ENCODE results near the gene DCDC1.
A peak's percentile ranks its signal among the peaks of the same experiment; 100 is the strongest.

The DCDC1 gene

GRCh38 chr11:31369348-31370329, at the start of gene DCDC1, which contains the start of gene DNAJC24:
Gene DCDC1 (minus strand): TSS chr11:31369739. CDS start chr11:31328280, 41,459 bp downstream.
Gene DNAJC24 (plus strand): TSS chr11:31369860. CDS start chr11:31370749, 889 bp downstream.
- peak; percentile 91 for DNase-seq

GRCh38 chr11:31419138-31419537, 49.6 kb upstream of the DCDC1 start:
- no peak for DNase-seq

GRCh38 chr11:31417816-31418215, 48.3 kb upstream of the DCDC1 start:
- DNase-seq = no peak

- DNase-seq = no peak
These were observed 47.8 kb upstream of the DCDC1 start for GRCh38 chr11:31417357-31417756.

DNA sequence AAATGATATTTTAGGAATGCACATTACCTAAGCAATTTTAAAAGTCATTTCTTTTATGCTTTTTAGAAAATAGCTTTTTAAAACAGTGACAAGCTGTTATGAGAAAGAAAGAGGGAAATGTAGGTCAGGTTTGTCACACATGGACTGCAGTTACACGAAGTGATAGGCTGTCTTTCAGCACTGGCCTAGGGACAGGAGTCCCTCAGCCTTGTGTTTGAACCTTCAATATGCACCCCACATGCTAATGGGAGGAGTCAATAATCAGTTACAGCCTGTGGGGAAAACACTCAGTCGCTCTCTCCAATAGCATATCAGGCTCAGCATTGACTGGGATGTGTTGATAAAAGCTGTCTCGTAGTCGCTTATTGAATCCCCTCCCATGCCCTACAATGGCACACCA, 45.9 kb upstream of the DCDC1 start:
- DNase-seq = no peak

DNA sequence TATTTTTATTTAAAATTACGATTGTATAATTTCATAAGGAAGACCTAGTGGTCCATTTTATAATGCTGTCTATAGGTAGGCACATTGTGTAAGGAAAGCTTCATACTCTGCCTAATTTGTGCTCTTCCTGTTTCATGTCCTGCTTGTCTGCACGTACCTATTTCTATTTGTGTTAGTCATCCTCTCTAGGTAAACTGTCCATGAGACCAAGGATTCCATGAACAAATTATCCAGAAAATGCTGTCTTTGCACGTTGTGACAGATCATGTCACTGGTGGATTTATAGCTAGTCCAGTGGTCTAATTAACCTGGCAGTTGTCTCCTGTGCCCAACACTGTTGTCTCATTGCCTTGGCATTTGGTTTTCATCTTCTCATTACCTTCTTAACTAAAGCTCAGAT, 44.8 kb upstream of the DCDC1 start:
- DNase-seq = no peak

GRCh38 chr11:31412946-31413345, 43.4 kb upstream of the DCDC1 start:
- DNase-seq = peak; percentile 76

DNA sequence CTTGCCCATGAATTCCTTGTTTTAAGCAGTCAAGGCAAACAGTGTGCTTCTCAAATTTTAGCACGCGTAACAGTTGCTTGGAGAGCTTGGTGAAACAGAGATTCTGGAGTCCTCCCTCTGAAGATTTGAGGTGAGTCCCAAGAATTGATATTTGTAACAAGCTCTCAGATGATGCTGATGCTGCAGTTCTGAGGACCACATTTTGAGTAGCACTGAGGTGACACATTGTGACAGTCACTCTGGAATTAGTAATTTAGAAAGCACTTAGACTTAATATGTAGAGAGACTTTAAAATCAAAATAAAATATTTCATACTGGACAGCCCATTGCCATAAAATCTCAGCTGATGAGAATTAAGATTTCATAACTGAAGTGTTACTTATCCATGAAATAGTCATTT, 38.7 kb upstream of the DCDC1 start:
- peak; percentile 4 for DNase-seq

GRCh38 chr11:31404614-31405013, 35.1 kb upstream of the DCDC1 start:
- DNase-seq = no peak

GRCh38 chr11:31397239-31397834, 27.8 kb upstream of the DCDC1 start:
- DNase-seq = peak; percentile 15

DNA sequence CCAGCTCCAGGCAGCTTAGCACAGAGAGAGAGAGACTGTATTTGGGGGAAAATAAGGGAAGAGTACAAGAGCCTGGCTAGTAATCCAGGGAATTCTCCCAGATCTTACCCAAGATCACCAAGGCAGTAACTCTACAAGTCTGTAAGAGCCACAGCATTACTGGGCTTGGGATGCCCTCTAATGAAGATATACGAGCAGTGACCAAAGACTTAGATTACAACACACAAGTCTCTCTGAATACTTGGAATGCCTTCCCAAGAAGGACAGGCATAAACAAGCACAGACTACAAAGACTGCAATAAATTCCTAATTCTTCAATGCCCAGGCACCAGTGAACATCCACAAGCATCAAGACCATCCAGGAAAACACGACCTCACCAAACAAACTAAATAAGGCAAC, 17.8 kb upstream of the DCDC1 start:
- DNase-seq = no peak

DNA sequence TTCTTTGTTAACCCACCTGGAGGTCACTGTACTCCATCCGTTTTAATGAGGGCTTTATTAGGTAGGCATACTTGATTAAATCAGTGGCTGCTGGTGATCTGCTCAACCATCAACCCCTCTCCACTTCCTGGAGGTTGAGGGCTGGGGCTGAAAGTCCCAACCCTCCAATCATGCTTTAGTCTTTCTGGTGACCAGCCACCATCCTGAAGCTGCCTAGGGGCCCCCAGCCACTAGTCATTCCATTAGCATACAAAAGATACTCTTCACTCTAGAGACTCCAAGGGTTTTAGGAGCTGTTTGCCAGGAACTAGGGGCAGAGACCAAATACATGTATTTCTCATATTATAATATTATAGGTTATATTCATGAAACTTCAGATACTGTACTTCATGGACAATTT, 13.6 kb upstream of the DCDC1 start:
- no peak for DNase-seq

GRCh38 chr11:31375879-31376278, 6.3 kb upstream of the DCDC1 start:
- DNase-seq = no peak

GRCh38 chr11:31366795-31367194, 2.7 kb downstream of the DCDC1 start:
- no peak for DNase-seq

DNA sequence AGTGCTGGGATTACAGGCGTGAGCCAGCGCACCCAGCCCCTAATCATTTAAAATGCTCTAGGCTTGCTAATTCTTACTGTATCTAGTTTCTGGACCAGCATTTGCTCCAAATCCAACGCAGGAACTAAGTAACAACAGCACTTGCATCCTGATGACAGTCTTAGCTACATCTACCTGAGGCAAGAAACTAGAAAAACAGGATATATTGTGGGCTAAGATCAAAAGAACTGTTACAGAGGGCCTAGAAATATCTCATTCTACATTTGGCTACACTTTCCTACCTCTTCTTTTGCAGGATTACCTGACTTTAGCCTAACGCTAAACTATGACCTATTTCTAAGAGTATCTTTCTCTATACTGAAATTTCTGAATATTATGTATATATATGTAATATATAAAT, 7.8 kb downstream of the DCDC1 start:
- no peak for DNase-seq

DNA sequence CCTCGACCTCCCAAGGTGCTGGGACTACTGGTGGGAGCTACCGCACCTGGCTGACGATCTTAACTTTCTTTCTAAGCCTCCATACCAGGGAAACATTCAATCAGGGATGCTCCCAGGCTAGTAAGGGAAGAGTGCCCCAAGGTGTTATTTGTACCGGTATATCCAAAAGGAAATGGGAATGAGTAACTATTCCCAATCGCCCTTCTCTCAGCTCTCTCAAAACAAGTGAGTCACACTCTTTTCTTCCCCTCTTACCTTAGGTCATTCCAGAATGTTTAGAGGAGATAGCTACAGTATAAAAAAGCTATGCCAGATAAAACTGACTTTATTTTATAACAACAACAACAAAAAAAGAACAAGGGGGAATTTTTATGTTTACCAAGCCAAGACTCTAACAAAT, 13.7 kb downstream of the DCDC1 start:
- no peak for DNase-seq

- DNase-seq = no peak
These were observed 14.4 kb downstream of the DCDC1 start for GRCh38 chr11:31355131-31355530.

GRCh38 chr11:31351168-31351567, 18.4 kb downstream of the DCDC1 start:
- no peak for DNase-seq

DNA sequence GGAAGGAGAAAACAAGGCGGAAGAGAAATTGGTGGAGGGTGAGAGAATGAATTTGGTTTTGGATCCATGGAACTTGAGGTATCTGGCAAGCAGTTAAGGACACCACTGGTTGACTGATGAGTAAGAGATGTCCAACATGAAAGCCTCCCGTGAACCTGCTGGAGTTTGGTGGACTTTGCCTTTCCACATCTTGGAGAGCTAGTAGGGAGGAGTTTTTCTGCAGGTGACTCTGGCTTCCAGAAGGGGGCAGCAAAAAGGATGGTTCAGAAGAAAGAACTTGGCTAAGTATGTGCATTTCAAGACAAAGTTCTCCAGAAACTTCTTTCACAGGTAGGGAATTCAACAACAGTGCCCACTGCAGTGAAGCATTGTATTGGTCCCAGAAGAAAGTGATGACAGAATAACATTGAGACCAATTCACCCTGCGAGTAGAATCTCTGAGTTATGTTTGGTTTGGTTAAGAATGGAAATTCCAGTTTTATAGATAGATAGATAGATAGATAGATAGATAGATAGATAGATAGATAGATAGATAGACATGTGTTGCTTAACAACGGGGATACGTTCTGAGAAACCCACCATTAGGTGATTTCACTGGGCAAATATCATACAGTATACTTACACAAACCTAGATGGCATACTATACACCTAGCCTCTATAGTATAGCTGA, 28.5 kb downstream of the DCDC1 start:
- DNase-seq = peak; percentile 18

- DNase-seq = no peak
These were observed 31.7 kb downstream of the DCDC1 start for GRCh38 chr11:31337806-31338205.

DNA sequence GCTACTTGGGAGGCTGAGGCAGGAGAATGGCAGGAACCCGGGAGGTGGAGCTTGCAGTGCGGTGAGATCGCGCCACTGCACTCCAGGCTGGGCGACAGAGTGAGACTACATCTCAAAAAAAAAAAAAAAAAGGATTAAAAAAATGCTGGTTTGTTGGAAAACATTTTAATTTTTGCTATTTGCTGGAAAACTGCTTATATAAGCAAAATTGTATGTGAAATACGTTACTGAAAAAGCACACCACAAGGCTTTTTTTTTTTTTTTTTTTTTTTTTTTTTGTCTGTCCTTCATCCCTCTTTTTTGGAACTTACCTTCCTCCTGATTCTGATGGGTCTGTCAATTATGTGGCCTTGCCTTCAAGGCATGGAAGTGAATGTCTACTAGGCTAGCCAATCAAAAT, 40.8 kb downstream of the DCDC1 start:
- DNase-seq = no peak

- no peak for DNase-seq
These were observed 42.1 kb downstream of the DCDC1 start for GRCh38 chr11:31327417-31327816.

DNA sequence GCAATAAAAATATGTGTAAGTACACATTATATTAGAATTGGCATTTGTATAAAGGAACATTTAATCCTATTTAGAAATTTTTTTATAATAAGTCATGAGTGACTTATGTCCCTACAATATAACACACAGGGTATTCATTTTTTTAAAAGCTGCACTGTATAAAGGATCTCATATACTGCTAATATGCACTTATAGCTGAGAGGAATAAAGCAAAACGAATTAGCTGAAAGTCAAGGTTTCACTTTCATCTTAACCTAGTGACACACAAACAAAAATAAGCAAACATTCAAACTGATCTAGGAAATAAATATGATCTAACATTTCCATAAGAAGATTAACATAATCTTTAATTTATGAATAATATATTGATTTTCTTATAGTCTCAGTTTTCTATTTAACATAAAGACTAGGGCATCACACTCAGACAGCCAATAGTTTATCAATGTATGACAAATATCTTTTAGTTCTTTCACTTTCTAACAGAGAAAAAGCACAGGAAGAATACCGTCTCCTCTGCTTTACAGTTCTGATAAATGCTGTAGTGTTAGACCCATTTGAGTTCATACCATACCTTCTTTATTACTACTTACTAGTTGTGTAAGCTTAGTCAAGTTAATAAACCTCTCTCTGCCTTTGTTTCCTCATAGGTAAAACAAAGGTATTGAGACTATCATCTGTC, 42.9 kb downstream of the DCDC1 start:
- DNase-seq = no peak

Measured in fibroblast of skin of right biceps (primary cell).